HCT116 (cell line): Measurements from ENCODE around the gene PPP6C. TPM values are rescaled to one million over a fixed set of nuclear protein-coding genes. Genes with fewer than 3 reads are reported as not detected.

Source experiments
- ATAC-seq: fragments of 200-7000 bp; cut with Tn5 transposase; 2 replicates; pipeline ENCODE4 v1.9.1; 2020; ENCODE audit warnings: mild to moderate bottlenecking, moderate library complexity
- BruUV-seq: library from RNA; stranded (reverse); fragments of 400-500 nt; replicated peaks from 2 replicates; lab custom pipeline; 2021; lab: Mats Ljungman, UMichigan
- CTCF ChIA-PET: fragments of 300-600 bp; sonication (Branson Sonifier 250); formaldehyde crosslinking; loops from one replicate; lab custom pipeline; 2021; ENCODE audit warnings: antibody characterized with exemption; lab: Charles Lee
- POLR2A ChIA-PET: fragments of 300-600, 350-600 bp; sonication (Branson Sonifier 250); formaldehyde crosslinking; loops from one replicate; lab custom pipeline; 2021; ENCODE audit warnings: antibody characterized with exemption; lab: Charles Lee
- RAD21 ChIA-PET, 2 experiments: fragments of 300-600 bp; sonication (Branson Sonifier 250); formaldehyde crosslinking; loops; one replicate each; lab custom pipeline; 2023; ENCODE audit warnings: low total read pairs in 2 of 2; ENCODE audit not compliant: uncharacterized antibody in 2 of 2, unreplicated experiment in 2 of 2, low non-redundant PET in 1 of 2; lab: Charles Lee
- DNase-seq: peaks from one replicate; pipeline ENCODE4 v3.0.0-alpha.2; 2010; ENCODE audit warnings: low read depth, low spot score
- H2AFZ ChIP-seq: fragments of 200-600 bp; shearing (Covaris generic), sonication (generic); 2 replicates; pipeline ENCODE4 v1.6.1; 2017; ENCODE audit warnings: low read depth, mixed run types, mixed read lengths, antibody characterized with exemption, low read length; ENCODE audit not compliant: poor library complexity, severe bottlenecking
- H3K27ac ChIP-seq: 2 replicates; pipeline ENCODE4 v1.5.1; 2012; ENCODE audit warnings: low read depth, low read length
- H3K27me3 ChIP-seq: fragments of 200-600 bp; sonication (generic); 2 replicates; pipeline ENCODE4 v1.6.1; 2016; ENCODE audit warnings: mixed run types, low read length, mixed read lengths; ENCODE audit not compliant: insufficient read depth
- H3K36me3 ChIP-seq, 2 experiments: fragments of 200-500 bp in 1 of 2; fragments of 200-600 bp in 1 of 2; sonication (Bioruptor generic) in 1 of 2; sonication (generic) in 1 of 2; 2 replicates each; pipeline versions ENCODE4 v1.5.1 to v1.6.1; 2014 to 2016; ENCODE audit warnings: low read length in 2 of 2, inconsistent platforms in 1 of 2, mixed read lengths in 1 of 2, mixed run types in 1 of 2; ENCODE audit not compliant: insufficient read depth in 2 of 2, control insufficient read depth in 1 of 2
- H3K4me1 ChIP-seq, 2 experiments: fragments of 200-600 bp in 1 of 2; sonication (generic) in 1 of 2; 2 replicates each; pipeline versions ENCODE4 v1.5.1 to v1.6.1; 2012 to 2017; ENCODE audit warnings: low read length in 2 of 2, inconsistent platforms in 1 of 2, mild to moderate bottlenecking in 1 of 2, mixed read lengths in 1 of 2, mixed run types in 1 of 2, moderate library complexity in 1 of 2; ENCODE audit not compliant: insufficient read depth in 2 of 2, control insufficient read depth in 1 of 2
- H3K4me2 ChIP-seq: fragments of 200-600 bp; sonication (generic); 2 replicates; pipeline ENCODE4 v1.6.1; 2017; ENCODE audit warnings: mixed run types, low read length, mixed read lengths
- H3K4me3 ChIP-seq, 2 experiments: fragments of 200-600 bp in 1 of 2; sonication (generic) in 1 of 2; replicated peaks in 1 of 2; 2 replicates each; pipeline ENCODE4 v1.5.1; 2011 to 2016; ENCODE audit warnings: low read length in 2 of 2, control low read depth in 1 of 2, low read depth in 1 of 2, mild to moderate bottlenecking in 1 of 2, mixed read lengths in 1 of 2, mixed run types in 1 of 2
- H3K79me2 ChIP-seq: fragments of 200-600 bp; sonication (generic); 2 replicates; pipeline ENCODE4 v1.6.1; 2017; ENCODE audit warnings: mild to moderate bottlenecking, mixed run types, low read length, moderate library complexity, mixed read lengths; ENCODE audit not compliant: insufficient read depth
- H3K9ac ChIP-seq: fragments of 200-600 bp; sonication (generic); 2 replicates; pipeline ENCODE4 v1.6.1; 2016; ENCODE audit warnings: low read length, mixed read lengths
- H3K9me2 ChIP-seq: fragments of 200-600 bp; sonication (generic), shearing (Covaris generic); 2 replicates; pipeline ENCODE4 v1.6.1; 2017; ENCODE audit warnings: mixed run types, mild to moderate bottlenecking, moderate library complexity; ENCODE audit not compliant: insufficient read depth
- H3K9me3 ChIP-seq, 2 experiments: fragments of 200-500 bp in 1 of 2; fragments of 200-600 bp in 1 of 2; sonication (Bioruptor generic) in 1 of 2; sonication (generic) in 1 of 2; 2 replicates each; pipeline ENCODE4 v1.6.1; 2014 to 2017; ENCODE audit warnings: low read length in 2 of 2, mixed read lengths in 2 of 2, inconsistent platforms in 1 of 2, low read depth in 1 of 2, mild to moderate bottlenecking in 1 of 2, mixed run types in 1 of 2, moderate library complexity in 1 of 2; ENCODE audit not compliant: control insufficient read depth in 1 of 2, insufficient read depth in 1 of 2
- H4K20me1 ChIP-seq: fragments of 200-600 bp; sonication (generic), shearing (Covaris generic); 2 replicates; pipeline ENCODE4 v1.6.1; 2017; ENCODE audit warnings: mixed run types, mild to moderate bottlenecking, moderate library complexity; ENCODE audit not compliant: insufficient read depth
- ATF3 ChIP-seq: IDR thresholded peaks from 2 replicates; pipeline ENCODE4 v1.6.1; 2012
- CBX3 ChIP-seq: IDR thresholded peaks from 2 replicates; pipeline ENCODE4 v1.6.1; 2012; ENCODE audit warnings: low read depth
- CEBPB ChIP-seq: IDR thresholded peaks from 2 replicates; pipeline ENCODE4 v1.6.1; 2012; ENCODE audit warnings: low read depth
- EZH2 ChIP-seq: fragments of 200-600 bp; sonication (generic); IDR thresholded peaks from 2 replicates; pipeline ENCODE4 v1.6.1; 2017; ENCODE audit warnings: antibody characterized with exemption, mixed run types
- FOSL1 ChIP-seq: IDR thresholded peaks from 2 replicates; pipeline ENCODE4 v1.6.1; 2012; ENCODE audit warnings: low read depth
- POLR2A ChIP-seq: IDR thresholded peaks from 2 replicates; pipeline ENCODE4 v1.7.0; 2011; ENCODE audit warnings: borderline replicate concordance; ENCODE audit not compliant: insufficient read depth, insufficient read length; ENCODE audit errors: extremely low read depth
- RAD21 ChIP-seq: IDR thresholded peaks from 2 replicates; pipeline ENCODE4 v1.6.1; 2012; ENCODE audit warnings: low read depth, mild to moderate bottlenecking
- SIN3A ChIP-seq: IDR thresholded peaks from 2 replicates; pipeline ENCODE4 v1.6.1; 2012; ENCODE audit warnings: low read depth
- SRF ChIP-seq: IDR thresholded peaks from 2 replicates; pipeline ENCODE4 v1.6.1; 2012; ENCODE audit warnings: low read depth
- TCF7L2 ChIP-seq: IDR thresholded peaks from 2 replicates; pipeline ENCODE4 v1.7.0; 2011; ENCODE audit warnings: borderline replicate concordance, inconsistent platforms; ENCODE audit not compliant: insufficient read depth, insufficient read length; ENCODE audit errors: extremely low read depth
- ZFX ChIP-seq: fragments of 450-650 bp; IDR thresholded peaks from 2 replicates; pipeline ENCODE4 v1.6.1; 2017
- ZNF274 ChIP-seq: fragments of 200-500 bp; sonication (Bioruptor generic); IDR thresholded peaks from 2 replicates; pipeline ENCODE4 v1.6.1; 2014; ENCODE audit warnings: mild to moderate bottlenecking, low read depth, low read length, inconsistent platforms
- intact Hi-C: fragments of 100-400 bp; cut with micrococcal nuclease; formaldehyde crosslinking; loops from 2 replicates; pipeline ENCODE4 v1.10.0; 2022
- total RNA-seq: library from RNA; stranded (reverse); gene quantifications from one replicate; pipeline ENCODE4 v1.2.1, GENCODE V29; 2021; ENCODE audit not compliant: unreplicated experiment
- TF ChIP-seq, protein P1 (sequence below): IDR thresholded peaks from 2 replicates; pipeline ENCODE4 v1.6.1; 2012; ENCODE audit warnings: low read depth
- TF ChIP-seq, protein P2 (sequence below): IDR thresholded peaks from 2 replicates; pipeline ENCODE4 v1.6.1; 2011; ENCODE audit warnings: mild to moderate bottlenecking, low read length, moderate library complexity; ENCODE audit not compliant: insufficient replicate concordance; ENCODE audit errors: extremely low read depth

Gene PPP6C
- total RNA-seq, 1 experiment from 2014 or later, result 35.4 TPM

DNA sequence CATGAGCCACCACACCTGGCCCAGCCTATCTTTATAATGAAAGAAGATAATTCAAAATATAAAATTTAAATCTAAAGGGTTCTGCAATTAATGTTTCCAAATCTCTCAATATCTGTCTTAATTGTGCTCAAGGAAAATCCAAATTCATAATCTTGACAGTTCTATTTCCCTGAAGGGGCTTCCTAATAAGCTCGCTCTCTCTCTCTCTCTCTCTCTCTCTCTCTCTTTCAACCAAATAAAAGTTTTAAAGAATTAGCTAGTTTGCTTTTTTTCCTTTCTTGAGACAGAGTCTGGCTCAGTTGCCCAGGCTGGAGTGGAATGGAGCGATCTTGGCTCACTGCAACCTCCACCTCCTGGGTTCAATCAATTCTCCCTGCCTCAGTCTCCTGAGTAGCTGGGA, 33.1 kb downstream of the PPP6C start (continued):
- TF ChIP-seq TCF7L2, result no peak

GRCh38 chr9:125153712-125154367, 35.8 kb downstream of the PPP6C start:
- POLR2A ChIA-PET, result no interaction called here
- H3K36me3 ChIP-seq, result peaks cover 19 to 20% of the 10 kb centered on the region in 2 experiments; a peak in 3 of 4 replicates
- ATAC-seq, result no peak

More at GRCh38 chr9:125153712-125154367, 35.8 kb downstream of the PPP6C start:
- DNase-seq, result no peak
- intact Hi-C loops, result no loop called here
- H2AFZ ChIP-seq, result no peak overlapping the region
- no peak for TF ChIP-seq SRF
- no peak for TF ChIP-seq ATF3
- no peak for TF ChIP-seq EZH2
- TF ChIP-seq CEBPB, result no peak
- TF ChIP-seq ZNF274, result no peak
- TF ChIP-seq ZFX, result no peak
- TF ChIP-seq CBX3, result no peak
- TF ChIP-seq RAD21, result no peak
- no peak for TF ChIP-seq POLR2A
- TF ChIP-seq SIN3A, result no peak
- TF ChIP-seq FOSL1, result no peak
- TF ChIP-seq, protein P1, sequence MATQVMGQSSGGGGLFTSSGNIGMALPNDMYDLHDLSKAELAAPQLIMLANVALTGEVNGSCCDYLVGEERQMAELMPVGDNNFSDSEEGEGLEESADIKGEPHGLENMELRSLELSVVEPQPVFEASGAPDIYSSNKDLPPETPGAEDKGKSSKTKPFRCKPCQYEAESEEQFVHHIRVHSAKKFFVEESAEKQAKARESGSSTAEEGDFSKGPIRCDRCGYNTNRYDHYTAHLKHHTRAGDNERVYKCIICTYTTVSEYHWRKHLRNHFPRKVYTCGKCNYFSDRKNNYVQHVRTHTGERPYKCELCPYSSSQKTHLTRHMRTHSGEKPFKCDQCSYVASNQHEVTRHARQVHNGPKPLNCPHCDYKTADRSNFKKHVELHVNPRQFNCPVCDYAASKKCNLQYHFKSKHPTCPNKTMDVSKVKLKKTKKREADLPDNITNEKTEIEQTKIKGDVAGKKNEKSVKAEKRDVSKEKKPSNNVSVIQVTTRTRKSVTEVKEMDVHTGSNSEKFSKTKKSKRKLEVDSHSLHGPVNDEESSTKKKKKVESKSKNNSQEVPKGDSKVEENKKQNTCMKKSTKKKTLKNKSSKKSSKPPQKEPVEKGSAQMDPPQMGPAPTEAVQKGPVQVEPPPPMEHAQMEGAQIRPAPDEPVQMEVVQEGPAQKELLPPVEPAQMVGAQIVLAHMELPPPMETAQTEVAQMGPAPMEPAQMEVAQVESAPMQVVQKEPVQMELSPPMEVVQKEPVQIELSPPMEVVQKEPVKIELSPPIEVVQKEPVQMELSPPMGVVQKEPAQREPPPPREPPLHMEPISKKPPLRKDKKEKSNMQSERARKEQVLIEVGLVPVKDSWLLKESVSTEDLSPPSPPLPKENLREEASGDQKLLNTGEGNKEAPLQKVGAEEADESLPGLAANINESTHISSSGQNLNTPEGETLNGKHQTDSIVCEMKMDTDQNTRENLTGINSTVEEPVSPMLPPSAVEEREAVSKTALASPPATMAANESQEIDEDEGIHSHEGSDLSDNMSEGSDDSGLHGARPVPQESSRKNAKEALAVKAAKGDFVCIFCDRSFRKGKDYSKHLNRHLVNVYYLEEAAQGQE, result no peak
- TF ChIP-seq, protein P2, sequence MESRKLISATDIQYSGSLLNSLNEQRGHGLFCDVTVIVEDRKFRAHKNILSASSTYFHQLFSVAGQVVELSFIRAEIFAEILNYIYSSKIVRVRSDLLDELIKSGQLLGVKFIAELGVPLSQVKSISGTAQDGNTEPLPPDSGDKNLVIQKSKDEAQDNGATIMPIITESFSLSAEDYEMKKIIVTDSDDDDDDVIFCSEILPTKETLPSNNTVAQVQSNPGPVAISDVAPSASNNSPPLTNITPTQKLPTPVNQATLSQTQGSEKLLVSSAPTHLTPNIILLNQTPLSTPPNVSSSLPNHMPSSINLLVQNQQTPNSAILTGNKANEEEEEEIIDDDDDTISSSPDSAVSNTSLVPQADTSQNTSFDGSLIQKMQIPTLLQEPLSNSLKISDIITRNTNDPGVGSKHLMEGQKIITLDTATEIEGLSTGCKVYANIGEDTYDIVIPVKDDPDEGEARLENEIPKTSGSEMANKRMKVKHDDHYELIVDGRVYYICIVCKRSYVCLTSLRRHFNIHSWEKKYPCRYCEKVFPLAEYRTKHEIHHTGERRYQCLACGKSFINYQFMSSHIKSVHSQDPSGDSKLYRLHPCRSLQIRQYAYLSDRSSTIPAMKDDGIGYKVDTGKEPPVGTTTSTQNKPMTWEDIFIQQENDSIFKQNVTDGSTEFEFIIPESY, result no peak
- H3K4me3 ChIP-seq, result no peak overlapping the region
- H3K79me2 ChIP-seq, result no peaks in the 10 kb centered on the region; the same call in 1 of the 2 replicates
- H3K4me2 ChIP-seq, result no peak overlapping the region
- no peak overlapping the region for H3K27ac ChIP-seq
- ChIA-PET CTCF (no interaction called here), RAD21 (no interaction called here)
- no peaks in the 10 kb centered on the region for H4K20me1 ChIP-seq
- no peaks in the 10 kb centered on the region for H3K9me3 ChIP-seq
- H3K4me1 ChIP-seq, result no peaks in the 10 kb centered on the region
- H3K27me3 ChIP-seq, result no peaks in the 10 kb centered on the region
- no peak overlapping the region for H3K9ac ChIP-seq
- BruUV-seq, result no TSS peak
- H3K9me2 ChIP-seq, result no peaks in the 10 kb centered on the region
